Measurements from ENCODE around the gene TSPAN18.

TSPAN18 gene

DNA sequence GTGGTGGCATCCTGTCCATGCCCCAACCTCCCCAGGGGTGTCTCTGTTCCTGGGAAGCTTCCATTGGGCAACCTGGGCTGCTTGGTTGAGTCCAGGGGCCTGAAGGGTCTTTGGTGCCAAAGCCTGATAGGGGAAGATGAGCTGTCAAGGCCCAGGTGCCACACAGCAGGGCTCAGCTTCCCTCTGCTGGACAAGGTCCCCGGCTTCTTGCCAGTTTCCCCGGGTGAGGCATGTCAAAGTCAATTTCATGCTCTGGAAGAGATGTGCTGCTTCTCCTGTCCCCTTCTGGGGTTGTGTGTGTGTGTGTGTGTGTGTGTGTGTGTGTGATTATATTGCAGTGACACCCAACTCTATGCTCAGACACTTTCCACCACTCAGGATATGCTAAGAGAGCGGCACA, 197.0 kb downstream of the TSPAN18 start:
- no peak for DNase-seq
- Mint-ChIP-seq H3K9me3 (no peaks in the 10 kb centered on the region), H3K27me3 (ENCODE audit: low read depth, poor library complexity) (peaks cover 18% of the 10 kb centered on the region), H3K4me3 (no peak overlapping the region), H3K27ac (no peak overlapping the region), H3K36me3 (ENCODE audit: low read depth) (no peaks in the 10 kb centered on the region), H3K4me1 (no peaks in the 10 kb centered on the region)
- TF ChIP-seq, protein P1, sequence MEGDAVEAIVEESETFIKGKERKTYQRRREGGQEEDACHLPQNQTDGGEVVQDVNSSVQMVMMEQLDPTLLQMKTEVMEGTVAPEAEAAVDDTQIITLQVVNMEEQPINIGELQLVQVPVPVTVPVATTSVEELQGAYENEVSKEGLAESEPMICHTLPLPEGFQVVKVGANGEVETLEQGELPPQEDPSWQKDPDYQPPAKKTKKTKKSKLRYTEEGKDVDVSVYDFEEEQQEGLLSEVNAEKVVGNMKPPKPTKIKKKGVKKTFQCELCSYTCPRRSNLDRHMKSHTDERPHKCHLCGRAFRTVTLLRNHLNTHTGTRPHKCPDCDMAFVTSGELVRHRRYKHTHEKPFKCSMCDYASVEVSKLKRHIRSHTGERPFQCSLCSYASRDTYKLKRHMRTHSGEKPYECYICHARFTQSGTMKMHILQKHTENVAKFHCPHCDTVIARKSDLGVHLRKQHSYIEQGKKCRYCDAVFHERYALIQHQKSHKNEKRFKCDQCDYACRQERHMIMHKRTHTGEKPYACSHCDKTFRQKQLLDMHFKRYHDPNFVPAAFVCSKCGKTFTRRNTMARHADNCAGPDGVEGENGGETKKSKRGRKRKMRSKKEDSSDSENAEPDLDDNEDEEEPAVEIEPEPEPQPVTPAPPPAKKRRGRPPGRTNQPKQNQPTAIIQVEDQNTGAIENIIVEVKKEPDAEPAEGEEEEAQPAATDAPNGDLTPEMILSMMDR (IDR thresholded peaks at IDR 0.05): no peak

DNA sequence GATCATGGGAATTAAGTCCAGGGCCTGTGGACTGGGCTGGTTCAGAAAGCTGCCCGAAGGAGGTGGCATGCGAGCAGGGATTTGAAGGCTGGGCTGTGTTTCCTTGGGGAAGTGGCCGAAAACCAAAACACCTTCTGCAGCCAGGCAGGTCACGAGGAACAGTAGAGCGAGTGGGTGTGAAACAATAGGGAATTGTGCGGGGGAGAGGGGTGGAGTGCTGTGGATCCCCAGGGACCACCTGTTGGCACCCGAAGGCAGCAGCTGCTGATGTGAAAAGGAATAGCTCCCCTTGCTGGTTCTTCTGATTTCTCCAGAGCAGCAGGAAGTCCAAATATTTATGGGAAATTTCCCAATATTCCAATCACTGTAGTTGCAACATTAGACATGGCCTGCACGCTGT, 199.3 kb downstream of the TSPAN18 start:
- no peaks in the 10 kb centered on the region for H3K9me3 Mint-ChIP-seq
- DNase-seq: no peak
- H3K27me3 Mint-ChIP-seq (ENCODE audit: low read depth, poor library complexity): peaks cover 14% of the 10 kb centered on the region
- peaks cover 14% of the 10 kb centered on the region for H3K36me3 Mint-ChIP-seq (ENCODE audit: low read depth)
- TF ChIP-seq, protein P1 (IDR thresholded peaks at IDR 0.05): no peak
- peaks cover 6% of the 10 kb centered on the region for H3K4me1 Mint-ChIP-seq
- no peak overlapping the region for H3K27ac Mint-ChIP-seq
- H3K4me3 Mint-ChIP-seq: no peak overlapping the region

GRCh38 chr11:44927174-44927661, 200.5 kb downstream of the TSPAN18 start:
- peaks cover 11% of the 10 kb centered on the region for H3K4me1 Mint-ChIP-seq
- no peak overlapping the region for H3K4me3 Mint-ChIP-seq
- peaks cover 10% of the 10 kb centered on the region for H3K27me3 Mint-ChIP-seq (ENCODE audit: low read depth, poor library complexity)
- no peaks in the 10 kb centered on the region for H3K9me3 Mint-ChIP-seq
- no peak overlapping the region for H3K27ac Mint-ChIP-seq
- DNase-seq: peak; percentile 88
- TF ChIP-seq, protein P1 (IDR thresholded peaks at IDR 0.05): peak; percentile 92
- H3K36me3 Mint-ChIP-seq (ENCODE audit: low read depth): peaks cover 15% of the 10 kb centered on the region

DNA sequence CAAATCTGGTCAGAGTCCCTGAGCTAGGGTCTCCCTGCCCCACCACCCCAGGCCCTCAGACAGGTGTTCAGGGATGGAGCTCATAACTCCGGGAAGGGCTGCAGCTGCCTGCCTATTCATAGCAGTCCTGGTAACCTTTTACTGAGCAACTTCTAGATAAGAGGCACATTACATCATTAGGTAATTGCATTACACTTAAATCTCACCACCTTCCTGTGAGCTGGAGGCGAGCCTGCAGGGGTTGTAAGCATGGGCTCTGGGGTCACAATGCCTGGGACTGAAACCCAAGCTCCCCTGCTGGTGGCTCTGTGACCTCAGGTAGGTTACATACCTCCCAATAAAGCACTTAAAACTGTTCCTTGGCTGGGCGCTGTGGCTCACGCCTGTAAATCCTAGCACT, 201.4 kb downstream of the TSPAN18 start:
- H3K27ac Mint-ChIP-seq: no peak overlapping the region
- DNase-seq: no peak

DNA sequence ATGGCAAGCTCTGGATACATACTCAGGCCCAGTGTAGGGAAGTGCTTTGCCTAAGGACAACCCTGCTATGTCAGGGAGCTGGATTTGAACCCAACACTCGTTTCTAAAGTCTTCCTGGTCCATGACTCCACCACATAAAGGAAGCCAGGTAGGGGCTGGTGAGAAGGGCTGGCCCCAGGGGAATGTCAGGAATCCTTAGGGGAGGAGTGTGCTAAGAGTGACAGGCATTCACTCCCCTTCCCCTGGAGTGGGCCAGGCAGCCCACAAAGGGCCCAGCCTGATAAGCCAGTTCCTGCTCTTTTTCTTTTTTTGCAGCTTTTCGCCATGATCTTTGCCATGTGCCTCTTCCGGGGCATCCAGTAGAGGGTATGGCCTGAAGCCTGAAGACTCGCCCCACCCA, 202.1 kb downstream of the TSPAN18 start:
- DNase-seq: no peak
- Mint-ChIP-seq H3K27ac (no peak overlapping the region), H3K36me3 (ENCODE audit: low read depth) (peaks cover 15% of the 10 kb centered on the region), H3K9me3 (no peaks in the 10 kb centered on the region), H3K4me3 (no peak overlapping the region), H3K4me1 (peaks cover 14% of the 10 kb centered on the region), H3K27me3 (ENCODE audit: low read depth, poor library complexity) (peaks cover 6% of the 10 kb centered on the region)
- TF ChIP-seq, protein P1 (IDR thresholded peaks at IDR 0.05): no peak

More for the DNA sequence above, 201.4 kb downstream of the TSPAN18 start:
- H3K4me3 Mint-ChIP-seq: no peak overlapping the region
- TF ChIP-seq, protein P1 (IDR thresholded peaks at IDR 0.05): no peak
- H3K27me3 Mint-ChIP-seq (ENCODE audit: low read depth, poor library complexity): peaks cover 6% of the 10 kb centered on the region
- peaks cover 14% of the 10 kb centered on the region for H3K4me1 Mint-ChIP-seq
- no peaks in the 10 kb centered on the region for H3K9me3 Mint-ChIP-seq
- peaks cover 15% of the 10 kb centered on the region for H3K36me3 Mint-ChIP-seq (ENCODE audit: low read depth)

DNA sequence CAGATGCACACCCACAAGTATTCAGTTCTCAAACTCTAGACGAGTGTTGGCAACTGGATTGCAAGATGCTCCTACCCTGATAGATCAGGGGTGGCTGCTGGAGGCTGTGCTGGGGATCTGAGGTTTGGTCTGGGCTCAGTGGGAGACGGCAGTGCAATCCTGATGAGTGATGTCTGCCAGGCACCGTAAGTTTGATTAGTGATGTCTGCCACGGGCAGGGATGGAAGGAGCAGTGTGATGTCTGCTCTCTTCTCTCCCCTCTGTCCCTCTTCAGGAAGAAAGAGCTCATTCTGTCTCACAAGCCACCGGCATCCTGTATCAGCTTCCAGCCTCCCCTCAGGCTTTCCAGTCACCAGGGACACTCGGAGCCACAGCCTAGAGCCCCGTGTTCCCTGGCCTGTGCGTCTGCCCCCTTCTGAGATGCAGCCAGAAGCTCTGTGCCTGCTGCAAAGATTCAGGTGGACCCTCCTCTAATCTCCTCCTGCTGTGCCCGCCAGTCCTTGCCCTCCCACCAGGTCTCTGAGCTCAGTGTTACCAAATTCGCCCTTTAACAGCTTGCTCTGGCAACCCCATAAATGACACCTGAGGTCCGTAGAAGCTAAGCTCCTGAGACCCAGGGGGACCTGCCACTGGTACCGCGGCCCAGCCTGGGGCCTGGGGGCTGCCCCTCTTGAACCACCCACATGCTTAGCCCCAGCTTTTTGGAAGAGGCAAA, 204.0 kb downstream of the TSPAN18 start:
- no peak overlapping the region for H3K4me3 Mint-ChIP-seq
- H3K9me3 Mint-ChIP-seq: no peaks in the 10 kb centered on the region
- peaks cover 14% of the 10 kb centered on the region for H3K4me1 Mint-ChIP-seq
- TF ChIP-seq, protein P1 (IDR thresholded peaks at IDR 0.05): no peak
- DNase-seq: no peak
- H3K36me3 Mint-ChIP-seq (ENCODE audit: low read depth): peaks cover 20% of the 10 kb centered on the region
- H3K27me3 Mint-ChIP-seq (ENCODE audit: low read depth, poor library complexity): peaks cover 6% of the 10 kb centered on the region
- H3K27ac Mint-ChIP-seq: peak overlapping the region; percentile 18

Data from nephron progenitor cell (in vitro differentiated cells).